NOMO-1 treated with DMSO at 0.1 percent for 48 hours (cell line): ENCODE measurements around the gene DPF3.

Source experiments
- DNase-seq: peaks from one replicate; lab custom pipeline; 2025; ENCODE audit not compliant: unreplicated experiment; lab: John Stamatoyannopoulos, UW

Gene DPF3

DNA sequence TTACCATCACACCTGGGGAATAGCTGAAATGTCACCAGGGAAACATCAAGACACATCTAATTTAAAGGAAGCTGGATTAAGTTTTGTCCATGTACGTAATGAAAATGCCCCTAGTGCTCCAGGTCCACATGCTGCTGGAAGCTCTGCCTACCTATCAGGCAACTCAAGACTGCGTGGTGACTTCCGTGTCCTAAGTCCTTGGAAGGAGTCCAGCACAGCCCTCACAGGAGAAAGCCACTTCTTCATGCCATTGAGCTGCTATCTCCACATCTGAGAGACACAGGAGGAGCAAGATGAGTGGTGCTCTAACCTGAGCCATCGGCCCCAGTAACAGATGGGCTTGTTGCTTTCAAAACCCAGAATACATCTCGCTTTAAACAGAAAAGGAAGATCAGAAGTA lies 316.4 kb downstream of the DPF3 start:
- DNase-seq: no peak

DNA sequence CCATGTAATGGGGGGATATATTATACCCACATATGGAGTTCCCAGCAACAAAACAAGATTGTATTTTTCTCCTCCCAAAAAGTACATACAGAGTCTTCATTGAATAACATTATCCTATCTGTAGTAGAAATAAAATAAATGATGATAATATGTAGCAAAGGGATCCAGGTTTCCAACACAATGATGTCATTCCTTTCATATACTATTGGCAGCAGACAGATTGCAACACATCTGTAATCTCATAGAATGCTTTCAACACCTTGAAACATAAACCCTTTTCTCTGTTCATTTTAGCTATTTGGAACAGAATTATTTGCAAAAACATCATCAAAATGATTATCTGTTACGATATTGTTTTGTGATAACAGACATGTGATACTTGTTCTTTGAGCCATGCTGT lies 317.6 kb downstream of the DPF3 start:
- no peak for DNase-seq

DNA sequence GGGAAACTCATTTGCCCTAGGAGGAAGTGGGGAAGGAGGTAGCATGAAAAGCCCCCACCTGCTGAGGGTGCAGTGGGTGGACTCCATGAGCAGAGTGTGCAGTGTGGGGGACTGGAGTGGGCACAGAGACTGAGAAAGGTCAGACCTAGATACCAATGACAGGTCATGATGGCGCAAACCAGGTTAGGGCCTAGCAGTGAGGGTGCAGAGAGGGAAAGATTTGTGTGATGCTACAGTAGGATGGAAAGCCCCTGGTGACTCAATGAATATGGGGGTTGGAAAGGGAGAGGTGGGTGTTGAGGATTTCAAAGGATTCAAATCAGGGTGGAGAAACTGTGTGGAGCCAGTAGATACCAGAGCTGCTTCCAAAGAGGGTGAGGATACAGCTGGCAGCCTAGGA lies 319.2 kb downstream of the DPF3 start:
- no peak for DNase-seq

DNA sequence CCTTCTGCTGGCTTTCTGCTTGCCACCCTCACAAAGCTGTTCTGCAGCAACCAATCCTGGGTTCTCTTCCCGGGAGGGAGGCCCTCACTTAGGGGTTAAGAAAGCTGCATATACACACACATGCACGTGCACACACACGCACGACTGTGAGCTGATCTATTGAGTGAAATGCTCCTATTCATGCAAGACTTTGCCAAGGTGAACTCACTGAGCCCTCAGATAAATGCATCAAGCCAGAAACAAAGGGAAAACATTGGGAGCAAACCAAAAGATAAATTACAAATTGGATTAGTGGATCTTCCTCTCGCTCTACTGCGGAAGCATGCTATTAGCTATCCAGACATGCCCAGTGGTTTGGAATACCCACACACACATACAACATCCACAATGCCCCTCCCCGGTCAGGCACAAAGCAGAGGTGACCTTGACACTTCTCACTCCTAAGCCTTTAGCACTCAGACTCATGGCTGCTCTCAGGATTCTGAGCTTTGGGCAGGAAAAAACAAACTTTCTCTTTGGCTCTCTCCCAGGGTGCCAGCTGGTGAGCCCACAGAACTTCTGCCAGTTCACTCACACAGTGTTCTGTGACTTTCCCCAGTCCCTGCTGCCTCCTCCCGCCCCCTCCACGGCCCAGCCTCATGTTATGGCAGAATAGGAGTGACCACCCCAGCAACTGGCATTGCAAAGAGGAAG lies 320.0 kb downstream of the DPF3 start:
- DNase-seq: no peak
